ENCODE data around the gene CSNK1G1.
A peak's percentile ranks its signal among the peaks of the same experiment; 100 is the strongest.
"Not testable (repeated sequence)": the region's sequence is repeated elsewhere in the genome, so short reads cannot be mapped to it uniquely, and the experiment has no call there.

Gene CSNK1G1

DNA sequence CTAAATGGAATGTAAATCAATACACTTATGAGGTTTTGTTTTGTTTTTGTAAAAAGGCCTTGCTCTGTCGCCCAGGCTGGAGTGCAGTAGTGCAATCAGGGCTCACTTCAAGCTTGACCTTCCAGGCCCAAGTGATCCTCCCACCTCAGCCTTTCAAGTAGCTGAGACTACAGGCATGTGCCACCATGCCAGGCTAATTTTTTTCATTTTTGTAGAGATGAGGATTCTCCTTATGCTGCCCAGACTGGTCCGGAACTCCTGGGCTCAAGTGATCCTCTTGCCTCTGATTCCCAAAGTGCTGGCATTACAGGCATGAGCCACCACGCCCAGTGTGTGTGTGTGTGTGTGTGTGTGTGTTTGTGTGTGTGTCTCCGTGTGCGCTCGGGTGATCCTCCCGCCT is 30.3 kb upstream of the CSNK1G1 start:
- no peak for DNase-seq (ENCODE audit: low read depth)

DNA sequence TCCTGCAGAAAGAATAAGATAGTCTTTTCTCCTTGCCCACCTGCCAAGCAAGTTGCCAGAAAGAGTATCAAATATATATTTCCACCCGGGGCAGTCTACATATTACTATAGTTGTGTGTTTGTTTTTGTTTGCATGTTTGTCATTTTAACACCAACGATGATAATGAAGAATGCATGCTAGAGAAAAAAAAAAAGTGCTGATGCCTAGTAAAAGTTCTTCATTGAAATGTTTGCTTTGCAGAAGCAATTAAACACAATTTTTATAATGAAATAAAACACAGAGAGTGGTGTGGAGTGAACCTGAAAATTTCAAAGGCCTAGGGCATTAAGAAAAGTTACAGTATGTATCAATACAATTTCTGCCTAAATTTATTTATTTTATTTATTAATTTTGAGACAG is 27.8 kb upstream of the CSNK1G1 start:
- no peak for DNase-seq (ENCODE audit: low read depth)
- TF ChIP-seq, protein P1, sequence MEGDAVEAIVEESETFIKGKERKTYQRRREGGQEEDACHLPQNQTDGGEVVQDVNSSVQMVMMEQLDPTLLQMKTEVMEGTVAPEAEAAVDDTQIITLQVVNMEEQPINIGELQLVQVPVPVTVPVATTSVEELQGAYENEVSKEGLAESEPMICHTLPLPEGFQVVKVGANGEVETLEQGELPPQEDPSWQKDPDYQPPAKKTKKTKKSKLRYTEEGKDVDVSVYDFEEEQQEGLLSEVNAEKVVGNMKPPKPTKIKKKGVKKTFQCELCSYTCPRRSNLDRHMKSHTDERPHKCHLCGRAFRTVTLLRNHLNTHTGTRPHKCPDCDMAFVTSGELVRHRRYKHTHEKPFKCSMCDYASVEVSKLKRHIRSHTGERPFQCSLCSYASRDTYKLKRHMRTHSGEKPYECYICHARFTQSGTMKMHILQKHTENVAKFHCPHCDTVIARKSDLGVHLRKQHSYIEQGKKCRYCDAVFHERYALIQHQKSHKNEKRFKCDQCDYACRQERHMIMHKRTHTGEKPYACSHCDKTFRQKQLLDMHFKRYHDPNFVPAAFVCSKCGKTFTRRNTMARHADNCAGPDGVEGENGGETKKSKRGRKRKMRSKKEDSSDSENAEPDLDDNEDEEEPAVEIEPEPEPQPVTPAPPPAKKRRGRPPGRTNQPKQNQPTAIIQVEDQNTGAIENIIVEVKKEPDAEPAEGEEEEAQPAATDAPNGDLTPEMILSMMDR (conservative IDR thresholded peaks at IDR 0.05; ENCODE audit: low read length), result no peak

More for the DNA sequence above, 30.3 kb upstream of the CSNK1G1 start:
- TF ChIP-seq, protein P1 (conservative IDR thresholded peaks at IDR 0.05; ENCODE audit: low read length), result no peak
- H3K4me3 ChIP-seq (ENCODE audit: low read length), result no peak overlapping the region

DNA sequence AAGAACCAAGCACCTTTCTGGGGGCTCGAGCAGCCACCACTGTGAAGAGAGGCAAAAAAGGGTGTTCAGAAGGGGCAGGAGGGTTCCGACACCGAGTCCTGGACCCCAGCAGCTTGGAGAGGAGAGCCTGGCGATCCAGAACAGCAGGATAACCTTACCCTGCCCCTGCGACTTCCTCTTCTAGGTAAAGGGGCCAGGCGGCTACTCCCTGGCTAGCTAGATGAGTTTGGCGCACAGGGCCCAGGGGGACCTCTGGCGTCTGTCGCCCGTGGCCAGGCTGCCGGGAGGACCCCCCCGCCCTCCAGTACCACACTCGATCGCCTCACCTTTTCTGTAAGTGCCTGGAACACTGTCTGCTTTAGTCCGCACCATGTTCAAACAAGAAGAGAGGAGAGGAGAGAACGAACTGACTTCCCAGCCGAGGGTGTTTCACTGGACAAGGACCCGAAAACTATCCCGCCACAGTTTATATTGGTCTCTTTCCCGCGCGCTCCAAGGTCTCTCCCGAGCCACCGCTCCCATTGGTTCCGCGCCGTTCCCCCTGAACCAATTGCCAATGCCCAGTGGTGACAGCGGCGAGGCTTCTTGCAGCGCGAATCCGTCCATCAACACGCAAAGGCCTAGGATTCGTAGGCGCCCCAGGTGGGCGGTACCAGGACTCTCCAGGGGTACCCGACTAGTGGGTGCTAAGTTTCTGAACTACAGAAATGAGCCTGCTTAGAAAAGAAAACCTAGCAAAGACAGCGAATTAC is 25.2 kb upstream of the CSNK1G1 start, which contains the start of gene PCLAF:
TSS of gene PCLAF (minus strand) at position 442 of the 752 bp plus-strand sequence. CDS start at position 372, 70 bp downstream.
- peak; percentile 93 for DNase-seq (ENCODE audit: low read depth)
- TF ChIP-seq, protein P1 (conservative IDR thresholded peaks at IDR 0.05; ENCODE audit: low read length), result no peak
- peak within 1 kb of the TSS; percentile 79 for H3K4me3 ChIP-seq (ENCODE audit: low read length)

More for the DNA sequence above, 27.8 kb upstream of the CSNK1G1 start:
- no peak overlapping the region for H3K4me3 ChIP-seq (ENCODE audit: low read length)

DNA sequence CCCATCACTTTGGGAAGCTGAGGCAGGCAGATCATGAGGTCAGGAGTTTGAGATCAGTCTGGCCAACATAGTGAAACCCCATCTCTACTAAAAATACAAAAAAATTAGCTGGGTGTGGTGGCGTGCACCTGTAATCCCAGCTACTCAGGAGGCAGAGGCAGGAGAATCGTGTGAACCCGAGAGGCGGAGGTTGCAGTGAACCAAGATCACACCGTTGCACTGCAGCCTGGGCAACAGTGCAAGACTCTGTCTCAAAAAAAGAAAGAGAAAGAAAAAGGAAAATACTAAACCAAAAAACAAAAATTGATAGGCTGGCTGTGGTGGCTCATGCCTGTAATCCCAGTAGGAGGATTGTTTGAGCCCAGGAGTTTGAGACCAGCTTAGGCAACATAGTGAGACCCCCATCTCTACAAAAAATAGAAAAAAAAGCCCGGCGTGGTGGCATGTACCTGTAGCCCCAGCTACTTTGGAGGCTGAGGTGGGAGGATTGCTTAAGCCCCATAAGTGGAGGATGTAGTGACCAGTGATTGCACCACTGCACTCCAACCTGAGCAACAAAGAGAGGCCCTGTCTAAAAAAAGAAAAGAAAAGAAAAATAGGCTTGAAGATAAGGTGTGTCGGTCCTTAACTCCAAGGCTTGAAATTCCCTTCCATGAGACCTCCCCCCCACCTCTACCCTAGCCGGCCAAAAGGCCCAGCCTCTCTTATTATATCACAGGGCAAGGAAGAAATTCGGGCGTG is 24.3 kb upstream of the CSNK1G1 start:
- H3K4me3 ChIP-seq (ENCODE audit: low read length), result peak overlapping the region; percentile 79
- not testable (repeated sequence) for DNase-seq (ENCODE audit: low read depth)

DNA sequence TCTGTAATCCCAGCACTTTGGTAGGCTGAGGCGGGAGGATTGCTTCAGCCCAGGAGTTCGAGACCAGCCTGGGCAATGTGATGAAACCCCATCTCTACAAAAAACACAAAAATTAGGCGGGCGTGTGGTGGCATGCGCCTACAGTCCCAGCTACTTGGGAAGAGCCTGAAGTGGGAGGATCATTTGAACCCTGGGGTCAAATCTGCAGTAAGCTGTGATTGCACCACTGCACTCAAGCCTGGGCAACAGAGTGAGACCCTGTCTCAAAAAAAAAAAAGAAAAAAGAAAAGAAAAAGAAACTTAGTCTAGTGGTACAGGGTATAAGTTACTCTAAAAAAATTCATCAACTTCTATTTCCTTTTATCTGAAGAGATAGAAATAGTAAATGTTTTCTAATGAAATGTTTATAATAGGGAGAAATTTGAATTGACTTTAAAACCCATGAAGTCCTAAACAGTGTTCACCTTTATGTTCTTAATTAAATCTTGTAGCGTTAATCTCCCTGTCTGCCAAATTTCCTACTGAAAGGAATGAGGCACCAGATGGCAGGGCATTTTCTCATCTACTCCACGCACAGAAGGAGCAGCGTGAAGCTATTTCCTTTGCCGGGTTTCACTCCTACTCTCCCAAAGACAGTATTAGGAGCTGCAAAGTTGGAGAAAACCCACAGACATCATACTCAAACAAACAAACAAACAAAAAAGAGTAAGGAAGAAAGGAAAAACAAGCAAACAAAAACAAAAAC is 23.4 kb upstream of the CSNK1G1 start:
- H3K4me3 ChIP-seq (ENCODE audit: low read length), result no peak overlapping the region
- TF ChIP-seq, protein P1 (conservative IDR thresholded peaks at IDR 0.05; ENCODE audit: low read length), result no peak; the same call in 1 of the 2 replicates
- DNase-seq (ENCODE audit: low read depth), result peak; percentile 41

DNA sequence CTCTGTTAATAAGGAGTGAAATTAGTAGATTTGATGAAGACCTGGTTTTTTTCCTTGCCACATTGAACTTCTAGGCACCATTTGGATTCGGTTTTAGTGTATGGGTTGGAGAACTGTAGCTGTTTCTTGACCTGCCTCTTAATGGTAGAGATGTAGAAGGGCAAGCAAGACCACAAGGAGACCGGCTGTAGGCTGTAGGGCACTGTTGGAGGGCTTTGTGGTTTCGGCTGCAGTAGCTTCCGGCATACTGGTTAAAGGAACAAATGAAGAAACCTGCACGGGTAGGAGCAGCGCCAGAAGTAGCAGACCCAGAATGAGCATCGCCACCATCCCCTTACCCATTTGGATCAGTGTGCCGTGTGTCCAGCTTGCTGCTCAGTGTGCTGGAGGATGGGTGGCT is 17.4 kb upstream of the CSNK1G1 start:
- no peak overlapping the region for H3K4me3 ChIP-seq (ENCODE audit: low read length)
- TF ChIP-seq, protein P1 (conservative IDR thresholded peaks at IDR 0.05; ENCODE audit: low read length), result no peak
- no peak for DNase-seq (ENCODE audit: low read depth)

DNA sequence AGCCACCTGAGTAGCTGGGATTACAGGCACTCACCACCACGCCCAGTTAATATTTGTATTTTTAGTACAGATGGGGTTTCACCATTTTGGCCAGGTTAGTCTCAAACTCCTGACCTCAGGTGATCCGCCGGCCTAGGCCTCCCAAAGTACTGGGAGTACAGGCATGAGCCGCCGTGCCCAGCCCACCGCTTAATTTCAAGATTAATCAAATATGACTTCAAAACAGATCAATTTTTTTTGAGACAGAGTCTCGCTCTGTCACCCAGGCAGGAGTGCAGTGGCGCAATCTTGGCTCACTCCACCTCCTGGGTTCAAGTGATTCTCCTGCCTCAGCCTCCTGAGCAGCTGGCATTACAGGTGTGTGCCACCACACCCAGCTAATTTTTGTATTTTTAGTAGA is 15.4 kb upstream of the CSNK1G1 start:
- not testable (repeated sequence) for DNase-seq (ENCODE audit: low read depth); H3K4me3 ChIP-seq (ENCODE audit: low read length)

Measured in AG10803 (cell line).